GM23338 (cell line): Measurements from ENCODE around the gene NLRX1. TPM values are rescaled to one million over a fixed set of nuclear protein-coding genes. Genes with fewer than 3 reads are reported as not detected.

ENCODE experiments used
- ATAC-seq: fragments of 200-7000 bp; cut with Tn5 transposase; 3 replicates; pipeline ENCODE4 v1.9.1; 2020
- DNase-seq: peaks from one replicate; pipeline ENCODE4 v3.0.0-alpha.2; 2015; ENCODE audit warnings: low spot score
- H2AFZ ChIP-seq: fragments of 200-600 bp; sonication (generic); 2 replicates; pipeline ENCODE4 v1.8.0; 2016; ENCODE audit warnings: antibody characterized with exemption, mild to moderate bottlenecking, moderate library complexity
- H3F3A ChIP-seq: fragments of 200-600 bp; sonication (generic); replicated peaks from 2 replicates; pipeline ENCODE4 v1.8.0; 2017; ENCODE audit warnings: antibody characterized with exemption, mixed run types, low read depth
- H3K27ac ChIP-seq: fragments of 200-600 bp; sonication (generic); 2 replicates; pipeline ENCODE4 v1.6.1; 2016; ENCODE audit warnings: low read depth
- H3K27me3 ChIP-seq: fragments of 200-600 bp; sonication (generic); 2 replicates; pipeline ENCODE4 v1.8.0; 2016; ENCODE audit warnings: mild to moderate bottlenecking, mixed run types, moderate library complexity; ENCODE audit not compliant: insufficient read depth
- H3K36me3 ChIP-seq: fragments of 200-600 bp; sonication (generic); 2 replicates; pipeline ENCODE4 v1.8.0; 2016; ENCODE audit warnings: mild to moderate bottlenecking; ENCODE audit not compliant: insufficient read depth
- H3K4me1 ChIP-seq: fragments of 200-600 bp; sonication (generic); 2 replicates; pipeline ENCODE4 v1.8.0; 2016; ENCODE audit warnings: mild to moderate bottlenecking, moderate library complexity; ENCODE audit not compliant: insufficient read depth
- H3K4me2 ChIP-seq: fragments of 200-600 bp; sonication (generic); 2 replicates; pipeline ENCODE4 v1.7.1; 2017; ENCODE audit warnings: mixed run types
- H3K4me3 ChIP-seq: fragments of 200-600 bp; sonication (generic); 2 replicates; pipeline ENCODE4 v1.6.1; 2016; ENCODE audit warnings: mixed run types
- H3K79me2 ChIP-seq: fragments of 200-600 bp; sonication (generic); replicated peaks from 2 replicates; pipeline ENCODE4 v1.8.0; 2017; ENCODE audit warnings: mild to moderate bottlenecking; ENCODE audit not compliant: insufficient read depth
- H3K9me2 ChIP-seq: fragments of 200-600 bp; sonication (generic); 2 replicates; pipeline ENCODE4 v1.8.0; 2017; ENCODE audit not compliant: insufficient read depth
- H4K20me1 ChIP-seq: fragments of 200-600 bp; sonication (generic); replicated peaks from 2 replicates; pipeline ENCODE4 v1.8.0; 2017; ENCODE audit warnings: mild to moderate bottlenecking; ENCODE audit not compliant: insufficient read depth
- H3K27ac Mint-ChIP-seq: 2 replicates; pipeline ENCODE4 v1.8.0; 2020; ENCODE audit warnings: inconsistent platforms, mild to moderate bottlenecking, moderate library complexity, mixed read lengths
- H3K27me3 Mint-ChIP-seq: 3 replicates; pipeline ENCODE4 v1.8.0; 2022; ENCODE audit warnings: low read depth, mild to moderate bottlenecking, moderate library complexity, mixed read lengths, inconsistent platforms; ENCODE audit not compliant: insufficient read depth, poor library complexity
- H3K36me3 Mint-ChIP-seq: 3 replicates; pipeline ENCODE4 v1.8.0; 2021; ENCODE audit warnings: low read depth, mild to moderate bottlenecking, inconsistent platforms, moderate library complexity, mixed read lengths
- H3K4me1 Mint-ChIP-seq: 3 replicates; pipeline ENCODE4 v1.8.0; 2020; ENCODE audit warnings: mild to moderate bottlenecking, inconsistent platforms, mixed read lengths
- H3K4me3 Mint-ChIP-seq: 3 replicates; pipeline ENCODE4 v1.8.0; 2021; ENCODE audit warnings: moderate library complexity, mild to moderate bottlenecking, inconsistent platforms, mixed read lengths
- H3K9me3 Mint-ChIP-seq: 3 replicates; pipeline ENCODE4 v1.8.0; 2020; ENCODE audit warnings: moderate library complexity, mild to moderate bottlenecking, inconsistent platforms, mixed read lengths
- CREB1 ChIP-seq: fragments of 250-450 bp; sonication (Bioruptor Pico); IDR thresholded peaks from 2 replicates; pipeline ENCODE4 v1.5.0; 2020; ENCODE audit warnings: low read depth, mild to moderate bottlenecking, moderate library complexity
- EZH2 ChIP-seq: fragments of 200-600 bp; sonication (generic); IDR thresholded peaks from one replicate; pipeline ENCODE4 v1.8.0; 2017; ENCODE audit warnings: antibody characterized with exemption, mild to moderate bottlenecking, low read depth; ENCODE audit not compliant: unreplicated experiment
- NANOG ChIP-seq: IDR thresholded peaks from 2 replicates; pipeline ENCODE4 v1.6.1; 2016; ENCODE audit warnings: antibody characterized with exemption, borderline replicate concordance
- POLR2AphosphoS5 ChIP-seq: IDR thresholded peaks from 2 replicates; pipeline ENCODE4 v1.6.1; 2016; ENCODE audit warnings: antibody characterized with exemption, low read depth
- long read RNA-seq: library from polyadenylated mRNA; unstranded; transcript quantifications from one replicate; pipeline ENCODE4 v2.0.0, GENCODE V29; 2020; ENCODE audit not compliant: unreplicated experiment
- polyA plus RNA-seq: library from polyadenylated mRNA; unstranded; fragments of >200 nt; fragmentation: Nextera tagmentation; extraction: Ambion mirVana; gene quantifications from 2 replicates; pipeline ENCODE4 v1.2.1, GENCODE V29; 2016
- total RNA-seq: library from RNA; depleted of rRNA; stranded (reverse); fragments of >200 nt; shearing (Covaris generic); gene quantifications from 2 replicates; pipeline ENCODE4 v1.2.3, GENCODE V29; 2014; rRNA removed
- TF ChIP-seq, protein P1 (sequence below): IDR thresholded peaks from one replicate; pipeline ENCODE4 v1.6.1; 2018; ENCODE audit warnings: antibody characterized with exemption; ENCODE audit not compliant: unreplicated experiment
- TF ChIP-seq, protein P2 (sequence below), 2 experiments: fragments of 200-600 bp in 1 of 2; sonication (generic) in 1 of 2; conservative IDR thresholded peaks; 2 replicates each; pipeline versions ENCODE4 v1.5.1 to v1.6.1; 2016 to 2017; ENCODE audit warnings: antibody characterized with exemption in 2 of 2, low read depth in 2 of 2, mild to moderate bottlenecking in 2 of 2, moderate library complexity in 1 of 2

Gene NLRX1, protein sequence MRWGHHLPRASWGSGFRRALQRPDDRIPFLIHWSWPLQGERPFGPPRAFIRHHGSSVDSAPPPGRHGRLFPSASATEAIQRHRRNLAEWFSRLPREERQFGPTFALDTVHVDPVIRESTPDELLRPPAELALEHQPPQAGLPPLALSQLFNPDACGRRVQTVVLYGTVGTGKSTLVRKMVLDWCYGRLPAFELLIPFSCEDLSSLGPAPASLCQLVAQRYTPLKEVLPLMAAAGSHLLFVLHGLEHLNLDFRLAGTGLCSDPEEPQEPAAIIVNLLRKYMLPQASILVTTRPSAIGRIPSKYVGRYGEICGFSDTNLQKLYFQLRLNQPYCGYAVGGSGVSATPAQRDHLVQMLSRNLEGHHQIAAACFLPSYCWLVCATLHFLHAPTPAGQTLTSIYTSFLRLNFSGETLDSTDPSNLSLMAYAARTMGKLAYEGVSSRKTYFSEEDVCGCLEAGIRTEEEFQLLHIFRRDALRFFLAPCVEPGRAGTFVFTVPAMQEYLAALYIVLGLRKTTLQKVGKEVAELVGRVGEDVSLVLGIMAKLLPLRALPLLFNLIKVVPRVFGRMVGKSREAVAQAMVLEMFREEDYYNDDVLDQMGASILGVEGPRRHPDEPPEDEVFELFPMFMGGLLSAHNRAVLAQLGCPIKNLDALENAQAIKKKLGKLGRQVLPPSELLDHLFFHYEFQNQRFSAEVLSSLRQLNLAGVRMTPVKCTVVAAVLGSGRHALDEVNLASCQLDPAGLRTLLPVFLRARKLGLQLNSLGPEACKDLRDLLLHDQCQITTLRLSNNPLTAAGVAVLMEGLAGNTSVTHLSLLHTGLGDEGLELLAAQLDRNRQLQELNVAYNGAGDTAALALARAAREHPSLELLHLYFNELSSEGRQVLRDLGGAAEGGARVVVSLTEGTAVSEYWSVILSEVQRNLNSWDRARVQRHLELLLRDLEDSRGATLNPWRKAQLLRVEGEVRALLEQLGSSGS
- total RNA-seq (13.8 and 14.2 TPM in 2 replicates), polyA plus RNA-seq (2.8 and 3.4 TPM in 2 replicates)
- long read RNA-seq, full-length matches to known transcripts = 1 of 10 reads
- long read RNA-seq, partial matches to known transcripts = 5 of 10 reads
- long read RNA-seq, other reads (novel, unspliced or antisense) = 4 of 10 reads

GRCh38 chr11:119168471-119169281, at the start of gene NLRX1:
Gene NLRX1, plus strand, starts transcription at chr11:119168725. Its CDS starts 2,679 bp downstream, at chr11:119171404.
- H3K4me3 Mint-ChIP-seq = peak within 1 kb of the TSS; percentile 92
- peak; percentile 92 for DNase-seq
- TF ChIP-seq, protein P1, sequence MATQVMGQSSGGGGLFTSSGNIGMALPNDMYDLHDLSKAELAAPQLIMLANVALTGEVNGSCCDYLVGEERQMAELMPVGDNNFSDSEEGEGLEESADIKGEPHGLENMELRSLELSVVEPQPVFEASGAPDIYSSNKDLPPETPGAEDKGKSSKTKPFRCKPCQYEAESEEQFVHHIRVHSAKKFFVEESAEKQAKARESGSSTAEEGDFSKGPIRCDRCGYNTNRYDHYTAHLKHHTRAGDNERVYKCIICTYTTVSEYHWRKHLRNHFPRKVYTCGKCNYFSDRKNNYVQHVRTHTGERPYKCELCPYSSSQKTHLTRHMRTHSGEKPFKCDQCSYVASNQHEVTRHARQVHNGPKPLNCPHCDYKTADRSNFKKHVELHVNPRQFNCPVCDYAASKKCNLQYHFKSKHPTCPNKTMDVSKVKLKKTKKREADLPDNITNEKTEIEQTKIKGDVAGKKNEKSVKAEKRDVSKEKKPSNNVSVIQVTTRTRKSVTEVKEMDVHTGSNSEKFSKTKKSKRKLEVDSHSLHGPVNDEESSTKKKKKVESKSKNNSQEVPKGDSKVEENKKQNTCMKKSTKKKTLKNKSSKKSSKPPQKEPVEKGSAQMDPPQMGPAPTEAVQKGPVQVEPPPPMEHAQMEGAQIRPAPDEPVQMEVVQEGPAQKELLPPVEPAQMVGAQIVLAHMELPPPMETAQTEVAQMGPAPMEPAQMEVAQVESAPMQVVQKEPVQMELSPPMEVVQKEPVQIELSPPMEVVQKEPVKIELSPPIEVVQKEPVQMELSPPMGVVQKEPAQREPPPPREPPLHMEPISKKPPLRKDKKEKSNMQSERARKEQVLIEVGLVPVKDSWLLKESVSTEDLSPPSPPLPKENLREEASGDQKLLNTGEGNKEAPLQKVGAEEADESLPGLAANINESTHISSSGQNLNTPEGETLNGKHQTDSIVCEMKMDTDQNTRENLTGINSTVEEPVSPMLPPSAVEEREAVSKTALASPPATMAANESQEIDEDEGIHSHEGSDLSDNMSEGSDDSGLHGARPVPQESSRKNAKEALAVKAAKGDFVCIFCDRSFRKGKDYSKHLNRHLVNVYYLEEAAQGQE = peak; percentile 7
- no peak for TF ChIP-seq NANOG
- TF ChIP-seq CREB1 (CRISPR knock-in tag) = peak; percentile 87
- peak; percentile 62 for TF ChIP-seq POLR2AphosphoS5
- TF ChIP-seq, protein P2, sequence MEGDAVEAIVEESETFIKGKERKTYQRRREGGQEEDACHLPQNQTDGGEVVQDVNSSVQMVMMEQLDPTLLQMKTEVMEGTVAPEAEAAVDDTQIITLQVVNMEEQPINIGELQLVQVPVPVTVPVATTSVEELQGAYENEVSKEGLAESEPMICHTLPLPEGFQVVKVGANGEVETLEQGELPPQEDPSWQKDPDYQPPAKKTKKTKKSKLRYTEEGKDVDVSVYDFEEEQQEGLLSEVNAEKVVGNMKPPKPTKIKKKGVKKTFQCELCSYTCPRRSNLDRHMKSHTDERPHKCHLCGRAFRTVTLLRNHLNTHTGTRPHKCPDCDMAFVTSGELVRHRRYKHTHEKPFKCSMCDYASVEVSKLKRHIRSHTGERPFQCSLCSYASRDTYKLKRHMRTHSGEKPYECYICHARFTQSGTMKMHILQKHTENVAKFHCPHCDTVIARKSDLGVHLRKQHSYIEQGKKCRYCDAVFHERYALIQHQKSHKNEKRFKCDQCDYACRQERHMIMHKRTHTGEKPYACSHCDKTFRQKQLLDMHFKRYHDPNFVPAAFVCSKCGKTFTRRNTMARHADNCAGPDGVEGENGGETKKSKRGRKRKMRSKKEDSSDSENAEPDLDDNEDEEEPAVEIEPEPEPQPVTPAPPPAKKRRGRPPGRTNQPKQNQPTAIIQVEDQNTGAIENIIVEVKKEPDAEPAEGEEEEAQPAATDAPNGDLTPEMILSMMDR (conservative IDR thresholded peaks at IDR 0.05; ENCODE audit: low read depth in 2 of 2) = peak; percentile 81 to 87
- TF ChIP-seq EZH2 = no peak
- H3K4me1 ChIP-seq = peaks cover 12% of the 10 kb centered on the region; the same call in 1 of the 2 replicates
- H3K4me3 ChIP-seq = peak within 1 kb of the TSS; percentile 90
- H3K4me2 ChIP-seq = peak within 1 kb of the TSS; percentile 84
- H3F3A ChIP-seq = peaks cover 6% of the 10 kb centered on the region; the same call in 1 of the 2 replicates
- peak within 1 kb of the TSS; percentile 99 for H3K27ac ChIP-seq
- no peaks in the 10 kb centered on the region for H3K9me2 ChIP-seq
- H3K4me1 Mint-ChIP-seq = peaks cover 20% of the 10 kb centered on the region
- H3K36me3 Mint-ChIP-seq = no peaks in the 10 kb centered on the region
- peak; percentile 77 for ATAC-seq
- H3K9me3 Mint-ChIP-seq = no peaks in the 10 kb centered on the region; the same call in 2 of the 3 replicates
- H3K79me2 ChIP-seq = no peaks in the 10 kb centered on the region
- peaks cover 22% of the 10 kb centered on the region for H3K27me3 Mint-ChIP-seq
- H3K27ac Mint-ChIP-seq = peak within 1 kb of the TSS; percentile 97
- no peaks in the 10 kb centered on the region for H4K20me1 ChIP-seq
- no peaks in the 10 kb centered on the region for H3K36me3 ChIP-seq
- peak within 1 kb of the TSS; percentile 34 for H2AFZ ChIP-seq
- H3K27me3 ChIP-seq = no peaks in the 10 kb centered on the region
